GM21825 (cell line): ENCODE results near the gene NUP210L.
"Not testable (repeated sequence)": the region's sequence is repeated elsewhere in the genome, so short reads cannot be mapped to it uniquely, and the experiment has no call there.

ENCODE experiments used
- ATAC-seq: cut with Tn5 transposase; IDR thresholded peaks from one replicate; pipeline ENCODE4 v1.9.1; 2021; ENCODE audit warnings: mild to moderate bottlenecking, moderate library complexity; ENCODE audit not compliant: unreplicated experiment

NUP210L gene

DNA sequence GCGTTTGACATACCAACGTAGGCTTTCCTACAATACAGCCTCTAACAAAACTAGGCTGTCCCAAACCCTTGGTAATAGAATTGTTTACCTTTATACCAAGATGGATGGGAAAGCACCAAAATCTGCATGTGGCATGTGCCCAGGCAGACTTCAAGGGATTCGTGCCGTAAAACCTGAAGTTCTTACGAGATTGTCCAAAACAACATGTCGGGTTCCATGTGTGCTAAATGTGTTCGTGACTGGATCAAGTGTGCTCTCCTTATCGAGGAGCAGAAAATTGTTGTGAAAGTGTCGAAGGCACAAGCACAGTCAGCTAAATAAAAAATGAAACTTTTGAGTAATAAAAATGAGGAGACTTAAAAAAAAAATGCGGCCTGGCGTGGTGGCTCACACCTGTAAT, 159.2 kb downstream of the NUP210L start:
- ATAC-seq = no peak

DNA sequence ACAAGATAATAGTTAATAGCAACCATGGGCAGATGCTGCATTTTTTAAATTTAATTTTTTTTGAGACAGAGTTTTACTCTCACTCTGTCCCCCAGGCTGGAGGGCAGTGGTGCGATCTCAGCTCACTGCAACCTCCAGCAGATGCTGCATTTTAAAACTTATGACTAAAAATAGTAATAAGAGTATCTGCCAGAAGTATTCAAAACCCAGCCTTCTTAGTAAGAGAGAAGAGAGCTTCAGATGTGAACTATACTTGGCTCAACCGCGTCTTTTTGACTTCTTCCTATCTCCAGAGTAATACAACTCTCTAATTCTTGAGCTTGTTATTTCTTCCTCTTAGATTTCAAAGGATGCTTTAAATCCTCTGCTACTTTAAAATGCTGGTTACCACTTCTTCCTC, 159.7 kb downstream of the NUP210L start:
- ATAC-seq = no peak

DNA sequence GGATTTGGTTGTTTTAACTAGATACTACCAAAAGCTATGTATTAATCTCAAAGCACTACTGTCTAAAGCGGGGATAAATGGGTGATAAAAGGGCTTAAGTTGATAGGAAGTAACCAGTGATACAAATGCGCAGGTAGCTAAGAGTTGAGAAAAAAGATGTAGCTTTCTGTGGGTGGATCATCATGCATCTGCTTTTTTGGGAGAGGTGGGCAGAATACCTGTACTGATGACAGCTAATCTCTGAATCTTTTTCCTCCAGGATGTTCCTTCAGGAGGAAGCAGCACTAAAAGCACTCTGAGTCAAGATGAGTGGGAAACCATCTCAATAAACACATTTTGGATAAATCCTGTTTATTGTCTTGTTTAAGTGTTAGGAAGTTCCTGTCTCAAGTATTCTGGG, 163.1 kb downstream of the NUP210L start:
- no peak for ATAC-seq

DNA sequence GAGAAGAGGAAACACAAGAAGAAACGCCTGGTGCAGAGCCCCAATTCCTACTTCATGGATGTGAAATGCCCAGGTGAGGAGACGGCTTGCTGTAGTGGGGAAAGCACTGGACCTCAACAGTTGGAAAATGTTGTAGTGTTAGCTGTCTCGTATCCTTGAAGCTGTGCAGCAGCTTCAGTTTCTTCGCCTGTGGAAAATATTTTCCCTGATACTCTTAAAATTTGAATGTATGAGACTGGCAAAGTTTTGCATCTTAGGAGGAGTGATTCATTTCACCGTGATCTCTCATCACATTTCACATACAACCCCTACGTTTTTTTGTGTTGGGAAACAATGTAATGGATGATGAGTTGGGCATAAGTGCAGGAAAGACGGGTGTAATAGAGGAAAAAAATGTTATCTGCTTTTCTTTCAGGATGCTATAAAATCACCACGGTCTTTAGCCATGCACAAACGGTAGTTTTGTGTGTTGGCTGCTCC, 163.7 kb downstream of the NUP210L start:
- ATAC-seq = no peak

DNA sequence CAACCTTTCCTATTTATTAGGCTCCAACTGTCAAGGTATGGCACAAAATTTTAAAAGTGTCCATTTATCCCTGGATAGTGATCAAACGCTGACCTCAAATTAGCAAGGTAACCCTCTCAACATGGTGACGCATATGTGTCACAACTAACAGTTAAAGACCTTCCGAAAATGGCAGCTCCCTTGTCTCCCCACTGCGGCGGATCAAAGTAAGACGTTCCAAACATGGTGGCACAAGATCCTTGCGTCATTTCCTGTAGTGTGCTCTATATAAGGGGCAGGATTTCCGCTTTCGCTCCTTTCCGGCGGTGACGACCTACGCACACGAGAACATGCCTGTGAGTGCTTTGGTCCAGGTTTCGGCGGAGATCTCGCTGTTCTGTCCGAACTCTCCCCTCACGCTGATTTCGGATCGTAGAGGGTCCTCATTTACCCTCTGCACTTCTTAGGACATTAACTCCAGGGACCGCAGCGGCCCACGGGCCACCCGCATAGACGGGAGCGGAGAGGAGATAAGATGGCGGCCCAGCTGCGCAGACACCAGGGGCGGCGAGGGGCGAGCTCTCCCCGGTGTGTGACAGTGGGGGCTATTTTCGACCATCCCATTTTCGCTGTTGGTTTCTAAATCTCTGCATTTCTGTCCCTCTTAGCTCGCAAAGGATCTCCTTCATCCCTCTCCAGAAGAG, 164.3 kb downstream of the NUP210L start, which contains the start of gene RPS27:
TSS of gene RPS27 (plus strand) at position 295 of the 683 bp plus-strand sequence. CDS start at position 330, 35 bp downstream.
- ATAC-seq = peak; percentile 75

DNA sequence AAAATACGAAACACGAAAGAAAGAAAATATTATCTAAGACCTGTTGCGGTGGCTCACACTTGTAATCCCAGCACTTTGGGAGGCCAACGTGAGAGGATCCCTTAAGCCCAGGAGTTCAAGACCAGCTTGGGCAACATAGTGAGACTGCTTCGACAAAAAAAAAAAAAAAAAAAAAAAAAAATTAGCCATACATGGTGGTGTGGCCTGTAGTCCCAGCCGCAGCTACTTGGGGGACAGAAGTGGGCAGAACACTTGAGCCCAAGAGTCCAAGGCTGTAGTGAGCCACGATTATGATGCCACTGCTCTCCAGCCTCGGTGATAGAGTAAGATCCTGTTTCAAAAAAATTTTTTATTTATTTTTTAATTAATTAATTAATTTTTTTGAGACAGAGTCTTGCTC, 167.3 kb downstream of the NUP210L start:
- ATAC-seq = no peak

DNA sequence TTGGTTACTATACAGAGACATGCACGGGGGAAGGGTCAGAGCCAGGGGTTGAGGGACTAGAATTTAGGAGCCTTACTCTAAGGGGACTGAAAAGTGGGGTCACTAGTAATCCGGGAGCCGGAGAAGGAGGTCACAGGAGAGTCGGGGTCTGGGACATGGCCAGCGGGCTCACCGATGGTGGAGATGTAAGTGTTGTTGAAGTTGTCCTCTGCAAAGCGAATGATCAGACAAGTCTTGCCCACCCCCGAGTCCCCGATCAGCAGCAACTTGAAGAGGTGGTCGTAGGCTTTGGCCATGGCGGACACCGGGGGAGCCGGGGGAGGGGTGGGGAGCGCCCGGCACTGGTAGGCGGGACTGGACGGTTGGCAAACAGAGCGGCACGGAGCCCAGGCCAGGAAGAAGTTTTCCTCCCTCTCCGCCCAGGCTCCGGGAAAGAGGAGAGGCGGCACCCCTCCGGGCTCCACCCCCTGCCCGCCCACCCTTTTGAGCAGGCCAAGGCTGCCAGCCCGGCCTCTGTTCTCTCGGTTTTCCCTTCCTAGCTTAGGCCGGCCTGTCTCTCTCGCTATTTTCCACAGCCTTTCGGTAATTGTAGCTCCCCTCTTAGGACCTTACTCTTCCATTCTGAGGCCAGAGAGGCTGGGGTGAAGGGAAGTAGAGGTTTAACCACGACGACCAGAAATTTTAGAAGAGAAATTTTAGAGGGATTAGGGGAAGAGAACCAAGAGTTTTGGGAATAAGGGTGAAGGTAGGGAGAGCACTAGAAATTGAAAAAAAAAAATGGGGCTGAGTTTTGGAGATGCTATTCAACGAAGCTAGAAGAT, 168.7 kb downstream of the NUP210L start, which contains the start of gene RAB13:
TSS of gene RAB13 (minus strand) at position 399 of the 821 bp plus-strand sequence. CDS start at position 296, 103 bp downstream.
- ATAC-seq = no peak

DNA sequence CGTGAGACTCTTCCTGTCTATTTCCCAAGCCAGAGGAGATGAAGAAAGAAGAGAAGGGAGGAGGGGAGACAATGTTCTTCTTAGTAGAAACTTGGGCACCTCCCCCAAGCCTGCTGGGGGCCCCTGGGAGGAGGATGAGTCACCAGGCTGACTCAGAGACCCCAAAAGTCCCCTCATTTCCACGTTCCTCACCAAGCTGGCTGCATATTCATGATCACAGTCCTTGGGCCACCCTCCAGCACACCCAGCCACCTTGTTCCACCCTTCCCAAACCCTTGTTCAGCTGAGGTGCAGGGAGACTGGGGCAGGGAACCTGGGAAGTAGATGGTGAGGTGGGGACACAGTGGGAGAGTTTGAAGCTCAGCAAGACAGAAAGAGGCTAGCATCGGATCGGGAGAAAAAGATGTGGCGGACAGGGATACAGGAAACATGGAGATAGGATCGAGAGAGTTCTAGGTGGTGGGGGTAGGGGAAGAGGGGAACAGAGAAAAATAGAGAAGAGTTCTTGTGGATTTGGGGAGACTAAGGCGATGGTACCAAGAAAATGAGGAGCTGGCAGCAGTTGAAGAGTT, 169.4 kb downstream of the NUP210L start:
- ATAC-seq = no peak

DNA sequence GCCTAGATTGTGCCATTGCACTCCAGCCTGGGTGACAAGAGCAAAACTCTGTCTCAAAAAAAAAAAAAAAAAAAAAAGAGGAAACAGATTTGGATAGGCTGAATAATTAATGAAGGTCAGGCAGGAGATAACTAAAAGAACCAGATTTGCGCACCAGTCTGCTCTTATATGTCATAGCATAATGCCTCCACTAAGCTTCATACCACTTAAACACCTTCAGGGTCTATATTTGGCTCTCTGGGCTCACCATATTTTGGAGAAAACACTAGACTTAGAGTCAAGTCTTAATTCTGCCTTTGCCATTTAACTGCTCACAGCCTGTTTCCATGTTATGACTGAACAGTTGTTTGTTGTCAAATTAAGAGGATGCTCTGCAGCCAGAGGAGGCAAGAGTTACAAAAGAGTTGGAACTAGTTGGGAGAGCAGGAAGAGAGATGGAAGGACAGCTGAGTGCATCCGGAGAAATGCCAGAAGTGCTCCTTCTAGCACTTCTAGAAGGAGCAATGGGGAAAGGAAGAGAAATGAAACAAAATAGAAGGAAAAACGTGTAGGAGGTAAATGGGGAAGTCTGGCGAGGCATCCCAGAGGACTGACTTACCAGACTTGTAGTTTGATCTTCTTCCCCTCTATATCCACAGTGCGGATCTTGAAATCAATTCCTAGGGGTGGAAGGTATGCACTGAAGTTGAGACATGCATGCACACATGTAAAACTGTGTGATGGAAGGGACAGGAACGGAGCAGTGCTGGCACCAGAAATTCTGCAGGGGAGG, 170.6 kb downstream of the NUP210L start:
- ATAC-seq = no peak

DNA sequence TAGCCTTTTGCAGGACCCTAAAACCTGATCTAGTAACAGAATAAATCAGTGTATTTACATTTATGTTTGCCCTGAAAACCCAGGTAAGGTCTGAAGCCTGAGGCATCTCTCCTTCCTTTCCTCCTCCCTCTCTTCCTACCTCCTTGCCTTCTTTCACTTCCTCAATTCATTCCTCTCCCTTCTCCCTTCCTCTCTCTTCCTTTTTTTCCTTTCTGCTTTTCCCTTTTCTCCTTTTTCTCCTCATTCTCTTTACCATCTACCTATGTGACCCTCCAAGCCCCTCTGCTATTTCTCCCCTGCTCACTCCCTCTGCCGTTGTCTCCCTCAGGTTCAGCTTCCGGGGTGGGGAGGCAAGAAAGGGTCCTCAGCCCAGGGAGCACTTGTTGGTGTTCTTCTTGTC, 173.1 kb downstream of the NUP210L start:
- ATAC-seq = not testable (repeated sequence)

DNA sequence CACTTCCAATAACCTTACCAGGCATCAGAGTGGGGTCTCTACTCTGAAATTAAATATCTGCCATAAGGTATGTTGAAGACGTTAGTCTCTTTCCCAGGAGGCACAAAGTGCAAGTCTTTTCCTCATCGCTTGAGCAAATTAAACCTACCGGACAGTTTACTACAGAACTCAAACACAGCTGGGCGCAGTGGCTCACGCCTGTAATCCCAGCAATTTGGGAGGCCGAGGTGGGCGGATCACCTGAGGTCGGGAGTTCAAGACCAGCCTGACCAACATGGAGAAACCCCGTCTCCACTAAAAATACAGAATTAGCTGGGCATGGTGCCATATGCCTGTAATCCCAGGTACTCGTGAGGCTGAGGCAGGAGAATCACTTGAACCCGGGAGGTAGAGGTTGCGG, 175.8 kb downstream of the NUP210L start:
- ATAC-seq = not testable (repeated sequence)

DNA sequence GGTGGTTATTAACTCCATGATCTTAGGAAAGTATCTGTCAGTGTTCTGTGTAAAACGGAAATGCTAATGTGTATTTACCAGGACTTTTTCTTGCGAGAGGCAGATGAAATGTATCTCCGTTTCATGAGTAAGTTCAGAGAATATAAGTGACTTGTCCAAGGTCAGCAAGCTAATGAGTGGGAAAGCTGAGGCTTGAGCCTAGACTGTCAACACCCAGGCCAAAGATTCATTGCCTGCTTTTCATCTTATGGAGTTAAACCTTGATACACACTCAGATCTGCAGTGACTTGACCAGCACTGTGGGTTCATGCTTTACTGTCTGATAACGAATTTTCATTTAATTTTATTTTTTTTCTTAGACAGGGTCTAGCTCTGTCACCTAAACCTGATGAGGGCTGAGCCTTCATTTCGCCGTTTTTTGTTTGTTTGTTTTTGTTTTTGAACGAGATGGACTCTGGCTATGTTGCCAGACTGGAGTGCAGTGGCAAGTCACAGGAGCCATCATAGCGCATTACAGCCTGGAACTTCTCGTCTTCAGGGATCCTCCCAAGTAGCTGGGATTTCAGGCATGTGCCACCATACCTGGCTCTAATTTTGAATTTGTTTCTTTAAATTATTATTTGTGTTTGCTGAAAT, 176.5 kb downstream of the NUP210L start:
- no peak for ATAC-seq

DNA sequence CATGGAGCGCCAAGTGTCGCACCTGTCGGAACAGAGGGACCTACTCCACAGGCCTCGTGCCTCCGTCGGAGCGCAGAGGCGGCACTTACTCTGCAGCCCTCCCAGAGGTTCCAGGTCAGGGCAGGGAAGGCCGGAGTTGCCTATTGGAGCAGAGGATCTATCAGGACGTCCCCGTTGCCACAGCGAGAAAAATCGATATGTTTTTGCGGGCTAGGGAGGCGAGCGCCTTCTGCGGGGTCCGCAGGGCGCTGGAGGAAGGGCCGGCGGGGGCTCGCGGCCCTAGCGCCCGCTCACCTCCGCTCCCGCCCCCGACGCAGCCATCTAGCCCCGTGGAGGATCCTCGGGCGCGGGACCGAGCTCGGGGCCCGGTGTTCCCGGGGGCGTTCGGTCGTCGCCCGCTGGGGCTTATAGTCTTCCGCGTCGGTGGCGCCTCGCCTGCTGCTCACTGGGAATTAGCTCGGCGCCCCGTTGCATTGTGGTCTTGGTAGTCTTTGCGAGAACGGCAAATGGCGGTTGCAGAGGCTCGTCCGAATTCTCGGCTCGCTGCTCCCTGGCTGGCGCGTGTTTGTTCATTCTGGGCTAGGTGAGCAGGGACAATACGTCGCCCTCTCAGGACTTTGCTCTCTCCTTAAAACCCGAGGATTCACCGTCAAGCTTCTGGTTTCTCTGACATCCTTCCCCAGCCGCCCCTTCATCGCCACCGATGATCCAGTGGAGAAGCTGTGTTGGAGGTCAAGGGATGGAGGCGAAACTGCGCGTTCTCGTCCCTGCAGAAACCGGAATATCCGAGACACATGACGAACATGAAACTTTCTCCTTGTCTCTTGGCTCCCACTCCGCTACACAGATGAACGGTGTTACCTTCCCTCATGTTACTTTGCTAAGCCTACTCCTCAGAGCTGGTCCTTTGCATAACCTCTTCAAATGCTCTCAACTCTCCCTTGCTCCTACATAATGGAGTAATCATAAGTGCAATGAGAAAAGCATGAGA, 177.3 kb downstream of the NUP210L start, which contains the start of gene JTB:
TSS of gene JTB (minus strand) at position 425 of the 991 bp plus-strand sequence. CDS start at position 3, 422 bp downstream.
- peak; percentile 66 for ATAC-seq

DNA sequence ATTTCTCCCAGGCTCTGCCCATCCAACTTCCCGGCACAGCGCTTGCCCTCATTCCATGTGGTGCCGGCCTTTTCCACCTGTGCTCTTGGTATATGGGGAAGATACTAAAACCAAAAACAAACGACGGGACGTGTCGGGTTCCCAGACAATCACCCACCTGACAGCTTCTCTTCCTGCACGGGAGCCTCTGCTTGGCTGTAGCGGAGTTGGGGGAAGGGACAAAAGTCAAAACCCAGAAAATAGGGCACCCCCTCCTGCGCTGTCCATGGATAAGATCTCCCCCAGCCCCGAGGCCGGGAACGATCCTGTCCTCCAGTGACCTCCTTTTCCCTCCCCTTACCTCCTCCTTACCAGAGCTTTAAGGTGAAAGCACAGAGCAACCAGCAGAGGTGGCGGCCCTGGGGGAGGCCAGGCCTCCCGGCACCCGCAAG, 178.0 kb downstream of the NUP210L start:
- no peak for ATAC-seq

DNA sequence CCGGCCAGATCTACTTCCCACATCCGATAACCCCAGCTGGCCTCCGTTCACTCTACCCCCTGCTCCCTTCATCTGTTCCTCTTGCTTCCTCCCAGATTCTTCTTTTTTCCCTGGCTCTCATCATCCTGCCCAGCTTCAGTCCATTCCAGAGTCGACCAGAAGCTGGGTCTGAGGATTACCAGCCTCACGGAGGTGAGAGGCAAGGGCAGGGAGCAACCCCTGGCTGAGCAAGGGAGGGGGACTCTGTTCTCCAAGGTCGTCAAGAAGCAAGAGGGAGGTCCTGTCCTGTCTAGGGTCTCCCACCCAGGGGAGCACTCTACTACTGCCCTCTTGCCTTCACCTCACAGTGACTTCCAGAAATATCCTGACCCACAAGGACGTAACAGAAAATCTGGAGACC, 181.3 kb downstream of the NUP210L start:
- ATAC-seq = no peak

DNA sequence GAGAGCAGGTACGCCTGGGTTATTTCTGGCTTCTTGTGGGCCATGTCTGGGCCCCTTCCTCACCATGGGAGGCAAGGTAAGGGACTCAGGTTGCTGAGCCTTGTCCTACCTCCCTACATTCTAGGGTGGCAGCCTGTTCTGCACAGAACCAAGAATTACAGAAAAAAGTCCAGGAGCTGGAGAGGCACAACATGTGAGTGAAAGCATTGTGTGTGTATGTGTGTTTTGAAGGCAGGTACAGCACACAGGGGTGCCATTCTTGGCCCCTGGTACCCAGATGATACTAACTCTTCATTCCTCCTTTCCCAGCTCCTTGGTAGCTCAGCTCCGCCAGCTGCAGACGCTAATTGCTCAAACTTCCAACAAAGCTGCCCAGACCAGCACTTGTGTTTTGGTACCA, 181.8 kb downstream of the NUP210L start:
- ATAC-seq = no peak

DNA sequence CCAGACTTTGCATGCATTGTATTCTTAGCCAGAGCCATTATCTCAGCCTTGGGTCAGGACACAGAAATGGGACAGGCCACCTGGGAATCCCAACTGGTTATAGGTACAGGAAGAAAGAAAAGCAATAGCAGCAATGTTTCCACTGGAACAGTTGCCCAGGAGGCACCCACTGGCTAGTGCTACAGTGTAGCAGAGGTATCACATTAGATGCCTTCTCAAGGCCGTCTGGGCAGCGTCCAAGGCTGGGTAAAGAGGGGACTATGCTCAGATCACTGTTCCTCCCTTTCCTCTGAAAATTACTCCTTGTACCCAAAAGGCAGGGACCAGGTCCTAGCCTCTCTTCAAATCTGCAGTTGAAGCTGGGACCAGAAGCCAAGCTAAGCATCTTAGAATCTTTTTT, 184.5 kb downstream of the NUP210L start:
- no peak for ATAC-seq

DNA sequence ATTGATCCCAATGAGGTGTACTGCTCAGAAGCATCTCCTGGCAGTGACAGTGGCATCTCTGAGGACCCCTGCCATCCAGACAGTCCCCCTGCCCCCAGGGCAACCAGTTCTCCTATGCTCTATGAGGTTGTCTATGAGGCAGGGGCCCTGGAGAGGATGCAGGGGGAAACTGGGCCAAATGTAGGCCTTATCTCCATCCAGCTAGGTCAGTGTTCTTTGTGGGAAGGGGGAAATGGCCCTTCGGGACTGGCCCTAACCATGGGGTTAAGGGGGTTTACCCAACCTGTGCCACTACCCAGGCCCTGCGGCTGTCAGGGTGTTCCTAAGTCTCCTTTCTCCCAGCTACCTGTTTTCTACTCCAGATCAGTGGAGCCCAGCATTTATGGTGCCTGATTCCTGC, 185.9 kb downstream of the NUP210L start:
- no peak for ATAC-seq

DNA sequence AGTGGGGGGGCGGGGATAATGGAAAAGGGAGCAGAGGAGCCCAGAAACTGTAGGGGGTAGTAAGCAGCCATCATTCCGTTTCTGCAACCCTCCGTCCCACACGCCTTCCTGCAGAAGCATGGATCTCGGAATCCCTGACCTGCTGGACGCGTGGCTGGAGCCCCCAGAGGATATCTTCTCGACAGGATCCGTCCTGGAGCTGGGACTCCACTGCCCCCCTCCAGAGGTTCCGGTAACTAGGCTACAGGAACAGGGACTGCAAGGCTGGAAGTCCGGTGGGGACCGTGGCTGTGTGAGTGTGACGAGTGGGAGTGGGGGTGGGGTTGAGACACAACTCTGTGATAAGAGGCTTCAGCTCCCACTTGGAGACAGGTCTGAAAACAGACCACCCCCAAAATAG, 186.5 kb downstream of the NUP210L start:
- no peak for ATAC-seq
